Urothelium cell line (cell line): ENCODE measurements around the gene USP47.
"Not testable (repeated sequence)": the region's sequence is repeated elsewhere in the genome, so short reads cannot be mapped to it uniquely, and the experiment has no call there.

Experiments used
- DNase-seq: peaks from one replicate; pipeline ENCODE4 v3.0.0; 2011; ENCODE audit warnings: low spot score, mixed read lengths
- FAIRE-seq: peaks from 2 replicates; lab custom pipeline; 2011; peaks lifted over from hg19 to GRCh38; lab: Jason Lieb, UNC

USP47 gene

GRCh38 chr11:11821899-11822298 is 19.9 kb upstream of the USP47 start:
- FAIRE-seq, result no peak
- no peak for DNase-seq

GRCh38 chr11:11822946-11823345 is 18.8 kb upstream of the USP47 start:
- DNase-seq (no peak), FAIRE-seq (no peak)

DNA sequence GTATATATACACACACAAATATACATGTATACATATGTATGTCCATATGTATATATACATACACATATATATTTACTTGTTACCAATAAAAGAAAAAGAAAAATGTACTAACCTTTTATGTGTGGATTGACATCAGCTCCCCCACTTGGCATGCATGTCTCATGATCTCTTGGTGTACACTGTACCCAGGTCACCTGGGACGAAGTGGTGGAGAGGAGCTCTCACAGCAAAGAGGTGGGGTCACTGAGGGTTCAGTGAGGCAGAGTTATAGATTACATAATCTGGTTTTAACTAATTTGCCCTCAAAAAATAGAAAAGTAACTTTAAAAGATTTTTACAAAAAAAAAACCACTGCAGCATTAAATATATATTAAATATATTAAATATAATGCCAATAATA is 15.5 kb upstream of the USP47 start:
- no peak for DNase-seq
- FAIRE-seq, result no peak

DNA sequence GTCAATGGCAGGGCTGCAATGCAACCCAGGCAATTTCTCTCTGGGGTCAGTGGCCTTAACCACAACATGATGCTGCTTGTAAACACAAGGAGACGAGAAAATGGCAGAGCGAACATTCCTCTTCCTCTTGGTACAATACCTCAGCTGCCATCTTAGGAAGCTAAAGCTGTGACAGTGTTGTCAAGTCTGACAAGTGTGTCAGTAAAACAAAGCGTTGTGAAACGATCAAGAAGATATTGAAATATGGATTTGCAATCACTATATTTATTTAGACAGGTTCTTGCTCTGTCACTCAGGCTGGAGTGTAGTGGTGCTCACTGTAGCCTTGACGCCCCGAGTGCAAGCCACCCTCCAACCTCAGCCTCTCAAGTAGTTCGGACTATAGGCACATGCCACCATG is 14.5 kb upstream of the USP47 start:
- DNase-seq (no peak), FAIRE-seq (no peak)

DNA sequence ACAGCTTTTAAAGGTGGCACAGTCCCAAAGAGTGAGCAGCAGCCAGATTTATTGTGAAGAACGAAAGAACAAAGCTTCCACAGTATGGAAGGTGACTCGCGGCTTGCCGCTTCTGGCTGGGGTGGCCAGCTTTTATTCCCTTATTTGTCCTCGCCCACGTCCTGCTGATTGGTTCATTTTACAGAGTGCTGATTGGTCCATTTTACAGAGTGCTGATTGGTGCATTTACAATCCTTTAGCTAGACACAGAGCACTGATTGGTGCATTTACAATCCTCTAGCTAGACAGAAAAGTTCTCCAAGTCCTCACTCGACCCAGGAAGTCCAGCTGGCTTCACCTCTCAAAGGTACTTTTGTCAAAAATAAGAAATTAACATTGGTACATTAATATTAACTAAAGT is 10.4 kb upstream of the USP47 start:
- DNase-seq, FAIRE-seq: not testable (repeated sequence)

- no peak for FAIRE-seq
- DNase-seq, result no peak
These were observed 5.0 kb upstream of the USP47 start for GRCh38 chr11:11836676-11837231.

- no peak for FAIRE-seq
- DNase-seq, result no peak
These were observed 2.1 kb upstream of the USP47 start for GRCh38 chr11:11839718-11840117.

DNA sequence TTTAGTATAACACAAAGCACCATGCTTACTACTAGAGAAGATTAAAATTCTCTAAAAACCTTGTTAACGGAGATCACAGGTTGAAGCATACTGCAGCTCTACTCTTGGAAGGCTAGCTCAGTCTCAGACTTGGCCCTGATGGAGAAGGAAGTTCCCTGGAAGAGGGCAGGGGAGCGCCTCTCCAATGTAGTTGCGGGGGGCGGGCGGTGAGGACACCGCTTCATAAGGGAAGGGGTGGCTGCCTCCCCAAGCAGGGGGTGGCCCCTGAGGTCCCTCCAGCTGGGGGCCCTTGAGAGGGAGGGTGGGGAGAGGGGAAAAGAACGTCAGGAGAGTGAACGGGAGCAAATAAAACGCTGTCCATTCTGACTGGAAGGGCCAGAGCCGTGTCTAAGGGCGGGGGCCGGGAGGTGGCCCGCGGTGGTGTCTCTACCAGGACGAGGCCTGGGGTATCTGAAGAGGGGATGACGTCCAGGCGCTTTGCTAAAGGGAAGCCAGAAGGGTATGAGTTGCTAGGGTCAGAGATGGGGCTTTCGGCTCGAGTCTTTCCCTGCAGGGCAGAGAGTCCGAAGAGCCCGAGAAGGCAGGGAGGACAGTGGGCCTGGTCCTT is 553 bp upstream of the USP47 start:
- DNase-seq (peak; percentile 54), FAIRE-seq (no peak)

GRCh38 chr11:11842421-11843008 is 743 bp downstream of the USP47 start:
- no peak for FAIRE-seq
- DNase-seq, result peak; percentile 58

GRCh38 chr11:11843211-11843621 is 1.4 kb downstream of the USP47 start:
- no peak for FAIRE-seq
- DNase-seq, result no peak

DNA sequence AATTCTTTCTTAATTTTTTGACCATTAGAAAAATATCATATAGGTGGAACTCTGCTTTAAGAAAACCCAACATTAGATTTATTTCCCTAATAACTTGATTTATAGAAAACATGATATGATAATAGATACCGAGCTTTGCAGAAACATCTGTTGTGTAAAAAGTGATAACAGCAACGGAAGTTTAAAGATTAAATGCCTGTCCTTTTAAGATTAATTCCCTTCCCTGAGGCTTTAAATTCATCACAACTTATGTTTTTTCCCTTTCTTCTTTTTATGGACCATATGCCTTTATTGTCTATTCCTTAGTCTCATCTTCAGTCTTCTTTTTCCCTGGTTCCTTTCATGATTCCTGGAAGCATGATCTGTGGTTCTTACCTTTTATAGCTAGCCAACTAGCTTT is 1.9 kb downstream of the USP47 start:
- DNase-seq, result no peak
- no peak for FAIRE-seq

DNA sequence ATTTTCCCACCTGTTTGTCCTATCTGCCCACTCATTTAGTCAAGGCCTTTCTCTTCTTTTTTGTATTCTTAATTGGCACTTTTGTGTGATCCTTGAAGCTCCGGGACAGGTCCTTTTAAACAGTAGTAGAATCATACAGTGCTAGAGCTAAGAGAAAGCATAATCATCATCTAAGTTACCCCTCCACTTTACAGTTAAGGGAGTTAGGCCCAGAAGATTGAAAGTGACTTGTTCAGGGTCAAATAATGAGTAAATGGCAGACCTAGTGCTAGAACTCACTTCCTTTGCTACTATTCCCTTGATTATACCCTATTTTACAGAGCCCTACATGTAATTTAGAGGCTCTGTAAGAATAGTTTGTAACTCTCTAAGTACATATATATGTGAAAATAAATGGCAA is 2.5 kb downstream of the USP47 start:
- FAIRE-seq (no peak), DNase-seq (no peak)

- no peak for FAIRE-seq
- DNase-seq, result no peak
These were observed 3.3 kb downstream of the USP47 start for GRCh38 chr11:11845071-11845470.

GRCh38 chr11:11845551-11845950 is 3.8 kb downstream of the USP47 start:
- FAIRE-seq (no peak), DNase-seq (no peak)

- no peak for DNase-seq
- FAIRE-seq, result no peak
These were observed 5.3 kb downstream of the USP47 start for GRCh38 chr11:11847082-11847481.

DNA sequence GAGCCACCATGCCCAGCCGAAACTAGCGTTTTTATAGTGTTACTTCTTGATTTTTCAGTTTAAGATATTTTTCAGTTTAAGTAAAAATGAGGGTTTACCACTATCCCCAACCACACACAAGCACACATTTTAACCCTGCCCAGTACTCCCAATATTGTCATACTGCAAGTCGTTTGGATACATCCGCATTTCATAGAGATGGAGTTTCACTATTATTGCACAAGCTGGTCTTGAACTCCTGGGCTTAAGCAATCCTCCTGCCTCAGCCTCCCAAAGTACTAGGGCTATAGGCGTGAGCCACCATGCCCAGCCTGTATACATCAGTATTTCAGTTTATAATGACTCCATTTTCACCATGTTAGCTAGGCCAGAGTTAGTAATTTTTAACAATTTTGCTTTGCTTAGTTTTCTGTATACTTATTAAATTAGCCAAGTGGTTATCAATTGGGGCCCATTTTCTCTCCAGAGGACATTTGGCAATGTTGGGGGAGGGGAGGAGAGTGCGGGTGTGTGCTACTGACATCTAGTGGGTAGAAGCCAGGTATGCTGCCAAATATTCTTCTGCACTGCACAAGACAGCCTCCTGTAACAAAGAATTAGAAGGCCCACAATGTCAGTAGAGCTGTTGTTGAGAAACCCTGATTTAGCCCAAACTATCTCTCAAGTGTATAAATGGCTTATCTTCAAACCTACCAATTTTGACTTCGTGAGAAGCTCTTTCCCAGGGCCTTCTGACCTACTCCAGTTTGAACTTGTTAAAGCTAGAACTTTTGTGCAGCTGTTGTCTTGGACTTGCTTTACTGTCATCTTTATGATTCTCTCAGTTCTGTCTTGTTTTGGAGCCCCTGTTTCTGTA is 7.3 kb downstream of the USP47 start:
- FAIRE-seq, result no peak
- peak; percentile 61 for DNase-seq

DNA sequence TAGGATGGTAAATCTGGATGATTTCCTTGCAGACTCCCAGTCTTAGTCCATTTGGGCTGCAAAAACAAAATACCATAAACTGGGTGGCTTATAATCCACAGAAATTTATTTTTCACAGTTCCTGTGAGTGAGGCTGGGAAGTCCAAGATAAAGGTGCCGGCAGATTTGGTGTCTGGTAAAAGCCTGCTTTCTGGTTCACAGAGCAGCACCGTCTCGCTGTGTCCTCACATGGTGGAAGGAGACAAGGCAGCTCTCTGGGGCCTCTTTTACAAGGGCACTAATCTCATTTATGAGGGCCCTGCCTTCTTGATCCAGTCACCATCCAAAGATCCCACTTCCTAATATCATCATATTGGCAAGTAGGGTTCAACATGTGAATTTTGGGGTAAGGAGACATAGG is 8.9 kb downstream of the USP47 start:
- FAIRE-seq (no peak), DNase-seq (no peak)

GRCh38 chr11:11856638-11857037 is 14.9 kb downstream of the USP47 start:
- no peak for DNase-seq
- no peak for FAIRE-seq

GRCh38 chr11:11857769-11858168 is 16.0 kb downstream of the USP47 start:
- DNase-seq (no peak), FAIRE-seq (no peak)

GRCh38 chr11:11858676-11859075 is 16.9 kb downstream of the USP47 start:
- DNase-seq (no peak), FAIRE-seq (no peak)

- FAIRE-seq, result no peak
- DNase-seq, result no peak
These were observed 18.6 kb downstream of the USP47 start for GRCh38 chr11:11860103-11860979.
